Measurements from ENCODE around the gene RNASET2.
A peak's percentile ranks its signal among the peaks of the same experiment; 100 is the strongest.
"Not testable (repeated sequence)": the region's sequence is repeated elsewhere in the genome, so short reads cannot be mapped to it uniquely, and the experiment has no call there.

RNASET2 gene

GRCh38 chr6:166969390-166970002, 13.1 kb upstream of the RNASET2 start:
- DNase-seq: no peak

GRCh38 chr6:166966268-166966667, 9.9 kb upstream of the RNASET2 start:
- DNase-seq: no peak

DNA sequence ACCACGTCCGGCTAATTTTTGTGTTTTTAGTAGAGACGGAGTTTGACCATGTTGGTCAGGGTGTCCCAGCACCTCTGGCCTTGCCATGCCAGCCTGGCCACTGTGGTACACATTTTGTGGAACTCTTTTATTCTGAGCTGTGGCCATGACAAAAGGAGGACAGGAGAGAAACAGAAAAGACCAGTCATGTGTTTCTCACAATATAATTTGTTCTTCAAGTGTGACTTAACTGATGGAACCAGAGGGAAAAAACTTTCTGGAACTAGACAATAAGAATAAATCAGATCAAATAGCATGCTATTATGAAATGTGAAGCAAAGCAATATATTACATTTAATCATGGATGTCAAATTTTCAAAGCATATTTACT, 4.2 kb upstream of the RNASET2 start:
- DNase-seq: no peak

GRCh38 chr6:166959911-166960608, 3.7 kb upstream of the RNASET2 start:
- DNase-seq: no peak

GRCh38 chr6:166958926-166959861, 2.8 kb upstream of the RNASET2 start:
- DNase-seq: no peak

- DNase-seq: no peak
Observed at GRCh38 chr6:166957805-166958076, 1.4 kb upstream of the RNASET2 start.

DNA sequence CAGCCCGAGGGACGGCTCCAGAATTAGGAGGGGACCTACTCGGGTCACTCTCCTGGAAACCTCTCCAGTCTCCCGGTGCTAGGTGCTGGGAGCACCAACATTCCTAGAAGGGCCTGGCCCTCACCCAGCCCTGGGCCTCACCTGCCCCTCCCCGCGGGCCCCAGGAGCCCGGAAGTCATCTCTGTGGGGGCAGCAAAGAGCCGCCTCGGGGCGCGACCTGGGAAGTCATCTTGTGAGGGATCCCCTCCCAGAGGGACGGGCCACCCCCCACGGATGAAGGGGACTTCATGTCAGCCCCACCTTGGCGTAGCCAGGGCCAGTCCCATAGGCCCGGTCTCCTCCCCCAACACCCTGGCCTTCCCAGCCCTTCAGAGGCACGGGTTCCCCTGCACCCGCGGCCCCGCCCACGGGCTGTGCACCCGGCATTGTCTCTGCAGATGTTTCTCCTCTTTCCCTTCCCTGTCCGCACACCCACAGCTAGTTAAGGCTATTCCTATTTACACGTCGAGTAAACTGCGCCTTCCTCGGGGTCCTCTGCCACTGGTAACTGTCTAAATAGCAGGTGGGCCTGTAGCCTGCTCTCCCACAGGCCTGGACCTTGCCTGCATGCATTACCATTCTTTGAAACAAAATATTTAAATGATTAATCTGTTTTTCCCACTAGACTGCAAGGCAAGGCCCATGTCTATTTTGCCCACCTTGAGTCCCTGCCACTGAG, 896 bp upstream of the RNASET2 start:
- DNase-seq: no peak

GRCh38 chr6:166955865-166956443, 396 bp downstream of the RNASET2 start:
- peak in 1 of 2 experiments; percentile 66 for DNase-seq

DNA sequence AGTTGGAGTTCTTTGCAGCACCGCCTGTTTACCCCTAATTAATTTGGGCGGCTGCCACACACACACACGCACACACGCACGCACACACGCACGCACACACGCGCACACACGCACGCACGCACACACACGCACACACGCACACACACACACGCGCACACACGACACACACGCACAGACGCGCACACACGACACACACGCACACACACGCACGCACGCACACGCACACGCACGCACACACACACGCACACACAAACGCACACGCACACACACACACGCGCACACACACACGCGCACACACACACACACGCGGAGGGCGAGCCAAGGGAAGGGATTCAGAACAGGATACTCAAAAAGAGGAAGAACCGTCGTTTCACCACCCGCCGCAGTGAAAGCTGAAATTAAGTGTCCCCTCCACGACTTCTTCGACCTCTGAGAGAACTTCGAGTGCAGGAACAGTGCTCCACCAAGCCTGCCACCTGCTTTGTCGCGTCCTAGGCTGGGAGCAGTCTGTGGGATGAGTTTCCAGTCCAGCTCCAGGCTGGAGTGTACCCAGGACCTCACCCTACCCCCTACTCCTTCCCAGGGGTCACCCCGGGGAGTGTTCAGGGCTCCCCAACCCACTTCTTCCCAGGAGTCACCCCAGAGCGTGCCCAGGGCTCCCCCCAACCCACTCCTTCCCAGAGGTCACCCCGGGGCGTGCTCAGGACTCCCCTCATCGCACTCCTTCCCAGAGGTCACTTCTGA, 1.1 kb downstream of the RNASET2 start:
- peak in 1 of 2 experiments; percentile 44 for DNase-seq

GRCh38 chr6:166954118-166954713, 2.1 kb downstream of the RNASET2 start:
- no peak for DNase-seq

DNA sequence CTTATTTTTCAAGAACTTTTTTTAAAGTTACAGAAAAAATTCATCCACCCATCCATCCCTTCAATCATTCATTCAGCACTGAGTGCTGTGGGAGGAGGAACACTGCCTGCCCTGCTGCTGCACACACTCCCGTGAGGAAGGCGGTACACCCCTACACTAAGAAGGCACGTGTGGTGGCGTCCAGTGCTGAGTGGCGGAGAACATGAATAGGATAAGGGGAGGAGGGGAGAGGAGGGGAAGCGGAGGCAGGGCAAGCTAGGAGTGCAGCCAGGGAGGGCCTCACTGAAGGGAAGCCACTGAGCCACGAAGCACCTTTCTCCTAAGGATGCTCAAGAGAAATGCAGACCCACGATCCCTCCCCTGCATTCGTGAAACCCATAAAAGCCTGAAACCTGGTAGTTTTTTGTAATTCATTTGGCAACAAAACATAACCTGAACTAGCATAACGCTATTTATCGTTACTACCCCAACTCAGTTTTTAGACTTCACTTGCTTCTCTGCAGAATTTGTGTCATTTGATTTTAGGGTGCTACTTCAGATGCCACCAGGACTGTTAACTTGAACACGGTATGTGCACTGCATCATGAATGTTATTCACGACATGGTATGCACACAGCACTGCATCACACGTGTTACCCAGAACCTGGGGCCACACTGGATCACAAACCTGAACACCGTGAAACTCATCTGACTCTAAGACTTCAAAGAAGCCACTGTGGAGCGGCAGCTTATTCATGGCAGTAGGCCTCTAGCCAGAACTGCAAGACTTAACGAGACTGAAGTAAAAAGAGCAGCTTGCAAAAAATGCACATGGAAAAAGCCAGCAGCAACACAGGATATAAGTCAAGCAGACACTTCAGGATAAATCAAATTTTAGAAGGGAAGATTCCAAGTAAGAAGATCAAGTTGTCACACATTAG, 3.5 kb downstream of the RNASET2 start:
- DNase-seq: no peak

GRCh38 chr6:166952121-166952520, 4.2 kb downstream of the RNASET2 start:
- DNase-seq: no peak

DNA sequence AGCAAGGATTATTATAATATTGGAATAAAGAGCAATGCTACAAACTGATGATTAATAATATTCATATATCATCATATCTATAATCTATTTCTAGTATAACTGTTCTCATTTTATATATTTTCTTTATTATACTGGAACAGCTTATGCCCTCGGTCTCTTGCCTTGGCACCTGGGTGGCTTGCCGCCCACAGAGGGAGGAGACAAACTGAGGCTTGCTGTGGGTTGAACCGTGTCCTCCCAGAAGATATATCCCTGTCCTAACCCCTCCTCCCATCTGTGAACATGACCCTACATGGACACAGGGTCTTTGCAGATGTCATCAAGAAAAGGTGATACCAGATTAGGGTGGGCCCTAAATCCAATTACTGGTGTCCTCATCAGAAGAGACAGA, 4.7 kb downstream of the RNASET2 start:
- no peak for DNase-seq

GRCh38 chr6:166950892-166951669, 5.3 kb downstream of the RNASET2 start:
- peak; percentile 45 to 77 for DNase-seq

DNA sequence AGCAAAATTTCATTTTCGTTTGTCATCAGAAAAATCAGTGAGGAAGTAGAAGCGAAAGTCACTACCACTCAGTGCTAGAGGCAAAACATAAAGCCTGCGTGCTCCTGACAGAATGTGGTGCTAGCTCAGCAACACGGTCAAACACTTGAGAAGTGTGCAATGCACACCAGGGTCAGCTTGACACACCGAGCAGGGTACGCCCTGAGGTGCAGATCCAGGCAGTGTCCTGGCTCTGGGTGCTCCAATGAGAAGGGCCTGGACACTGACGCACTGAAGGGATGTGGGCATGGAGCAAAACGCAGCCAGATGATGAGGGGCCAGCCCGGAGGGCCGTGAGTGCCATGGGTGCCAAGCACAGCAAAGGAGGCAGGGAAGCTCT, 5.9 kb downstream of the RNASET2 start:
- DNase-seq: no peak

DNA sequence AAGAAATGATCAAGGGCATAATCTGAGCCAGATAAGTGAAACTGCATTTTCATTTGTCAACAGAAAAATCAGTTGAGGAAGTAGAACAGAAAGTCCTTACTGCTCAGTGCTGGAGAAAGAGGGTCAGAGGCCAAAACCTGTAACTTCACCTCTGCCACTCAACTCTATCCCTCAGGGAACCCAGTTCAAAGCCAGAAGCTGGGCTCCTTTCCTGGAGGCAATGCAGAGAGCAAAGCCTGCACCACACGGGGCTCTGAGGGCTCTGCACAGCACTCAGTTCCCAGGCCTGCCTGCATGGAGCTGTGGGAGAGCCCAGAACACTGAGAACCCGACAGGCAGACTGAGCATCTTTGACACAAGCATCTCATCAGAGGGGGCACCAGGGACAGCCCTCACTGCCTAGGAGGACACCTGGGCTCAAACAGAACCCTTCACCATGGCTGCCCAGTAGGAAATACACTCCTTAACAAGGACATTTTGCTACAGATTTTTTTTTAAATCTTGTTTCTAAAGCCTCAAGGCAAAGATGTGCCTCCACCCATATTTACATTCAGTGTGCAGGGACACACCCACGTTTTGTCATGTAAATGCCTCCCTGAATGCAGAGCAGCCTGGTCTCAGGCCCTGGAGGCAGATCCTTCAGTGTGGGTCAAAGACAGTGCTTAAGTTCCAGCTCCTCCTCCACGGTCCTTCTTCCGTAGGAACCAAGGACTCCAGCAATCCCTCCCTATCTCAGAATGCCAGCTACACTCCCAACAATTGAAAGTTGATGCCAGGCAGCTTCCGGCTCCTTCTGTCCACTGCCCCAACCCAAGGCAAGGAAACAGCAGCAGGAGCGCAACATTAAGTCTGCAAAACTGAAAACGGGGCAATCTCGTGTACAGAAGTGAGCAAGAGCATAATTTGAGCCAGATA, 6.6 kb downstream of the RNASET2 start:
- no peak for DNase-seq

DNA sequence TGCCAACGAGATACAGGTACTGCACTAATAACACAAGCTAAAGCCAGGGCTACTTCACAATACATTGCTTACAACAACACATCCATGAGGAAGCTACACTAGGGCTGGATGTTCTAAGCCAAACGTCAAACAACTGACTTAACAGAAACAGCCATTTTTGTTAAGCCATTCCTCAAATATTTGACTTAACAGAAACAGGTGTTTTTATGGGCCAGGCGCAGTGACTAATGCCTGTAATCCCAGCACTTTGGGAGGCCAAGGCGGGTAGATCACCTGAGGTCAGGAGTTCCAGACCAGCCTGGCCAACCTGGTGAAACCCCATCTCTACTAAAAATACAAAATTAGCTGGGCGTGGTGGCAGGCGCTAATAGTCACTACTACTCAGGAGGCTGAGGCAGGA, 7.6 kb downstream of the RNASET2 start:
- DNase-seq: not testable (repeated sequence)

DNA sequence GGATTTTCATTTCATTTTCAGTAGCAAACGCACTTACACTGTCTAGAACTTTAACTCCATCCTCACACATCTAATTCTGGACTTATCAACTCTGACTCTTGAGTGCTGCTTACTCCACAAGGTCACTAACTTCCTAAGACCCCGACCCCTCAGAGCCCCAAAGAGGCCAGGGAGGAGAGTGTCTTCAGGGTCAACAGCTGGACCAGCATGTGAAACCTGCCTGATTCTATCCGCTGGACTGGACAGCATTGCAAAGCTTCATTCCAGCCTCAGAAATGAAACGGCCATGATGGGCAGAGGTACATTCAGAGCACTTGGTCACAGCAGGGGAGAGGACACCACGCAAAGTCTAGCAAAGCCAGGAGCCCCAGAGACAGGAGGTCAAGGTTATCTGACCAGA, 9.1 kb downstream of the RNASET2 start:
- no peak for DNase-seq

GRCh38 chr6:166946125-166946524, 10.2 kb downstream of the RNASET2 start:
- DNase-seq: no peak
